HG03558 (cell line): Measurements from ENCODE around the gene KLK7.

Experiments
- ATAC-seq: cut with Tn5 transposase; IDR thresholded peaks from one replicate; pipeline ENCODE4 v1.9.1; 2021; ENCODE audit warnings: moderate number of reproducible peaks; ENCODE audit not compliant: unreplicated experiment; ENCODE audit errors: extremely low read depth

Gene KLK7

GRCh38 chr19:50944795-50945194 lies 38.9 kb downstream of the KLK7 start:
- no peak for ATAC-seq

GRCh38 chr19:50943074-50943828 lies 40.5 kb downstream of the KLK7 start:
- no peak for ATAC-seq

GRCh38 chr19:50939596-50939995 lies 44.1 kb downstream of the KLK7 start:
- no peak for ATAC-seq

- no peak for ATAC-seq
Observed at GRCh38 chr19:50933640-50934039, 50.1 kb downstream of the KLK7 start.

GRCh38 chr19:50932690-50933083 lies 51.0 kb downstream of the KLK7 start:
- ATAC-seq: no peak

GRCh38 chr19:50932018-50932689 lies 51.6 kb downstream of the KLK7 start:
- ATAC-seq: no peak

- no peak for ATAC-seq
Observed at GRCh38 chr19:50931023-50931422, 52.7 kb downstream of the KLK7 start.

GRCh38 chr19:50928831-50929230 lies 54.9 kb downstream of the KLK7 start:
- ATAC-seq: no peak
